Measurements from ENCODE around the gene C10orf88.

The C10orf88 gene

GRCh38 chr10:122998360-122998917 is 44.4 kb upstream of the C10orf88 start:
- H3K9me3 Mint-ChIP-seq, result no peaks in the 10 kb centered on the region

GRCh38 chr10:122997864-122998263 is 43.8 kb upstream of the C10orf88 start:
- H3K27ac Mint-ChIP-seq, result no peak overlapping the region
- H3K36me3 Mint-ChIP-seq (ENCODE audit: low read depth), result peaks cover 36% of the 10 kb centered on the region
- no peaks in the 10 kb centered on the region for H3K27me3 Mint-ChIP-seq (ENCODE audit: low read depth)
- no peak overlapping the region for H3K4me3 Mint-ChIP-seq
- no peak for TF ChIP-seq CTCF (IDR thresholded peaks at IDR 0.05; ENCODE audit: unreplicated experiment in 3 of 3)
- no peaks in the 10 kb centered on the region for H3K4me1 Mint-ChIP-seq
- H3K9me3 Mint-ChIP-seq, result no peaks in the 10 kb centered on the region

More at GRCh38 chr10:122998360-122998917, 44.4 kb upstream of the C10orf88 start:
- H3K4me3 Mint-ChIP-seq, result no peak overlapping the region
- no peak for TF ChIP-seq CTCF (IDR thresholded peaks at IDR 0.05; ENCODE audit: unreplicated experiment in 3 of 3)
- no peaks in the 10 kb centered on the region for H3K27me3 Mint-ChIP-seq (ENCODE audit: low read depth)
- H3K36me3 Mint-ChIP-seq (ENCODE audit: low read depth), result peaks cover 36% of the 10 kb centered on the region
- H3K4me1 Mint-ChIP-seq, result no peaks in the 10 kb centered on the region
- H3K27ac Mint-ChIP-seq, result no peak overlapping the region

GRCh38 chr10:122995936-122996335 is 41.9 kb upstream of the C10orf88 start:
- Mint-ChIP-seq H3K4me1 (no peaks in the 10 kb centered on the region), H3K4me3 (no peak overlapping the region), H3K27me3 (ENCODE audit: low read depth) (no peaks in the 10 kb centered on the region), H3K36me3 (ENCODE audit: low read depth) (peaks cover 36% of the 10 kb centered on the region), H3K27ac (no peak overlapping the region), H3K9me3 (no peaks in the 10 kb centered on the region)
- no peak for TF ChIP-seq CTCF (IDR thresholded peaks at IDR 0.05; ENCODE audit: unreplicated experiment in 3 of 3)

- Mint-ChIP-seq H3K9me3 (no peaks in the 10 kb centered on the region), H3K4me1 (no peaks in the 10 kb centered on the region), H3K27me3 (ENCODE audit: low read depth) (no peaks in the 10 kb centered on the region), H3K36me3 (ENCODE audit: low read depth) (peaks cover 36% of the 10 kb centered on the region), H3K27ac (no peak overlapping the region), H3K4me3 (no peak overlapping the region)
- no peak for TF ChIP-seq CTCF (IDR thresholded peaks at IDR 0.05; ENCODE audit: unreplicated experiment in 3 of 3)
Observed at GRCh38 chr10:122993797-122994336, 39.8 kb upstream of the C10orf88 start.

GRCh38 chr10:122992031-122992585 is 38.1 kb upstream of the C10orf88 start:
- peaks cover 26% of the 10 kb centered on the region for H3K36me3 Mint-ChIP-seq (ENCODE audit: low read depth)

More at GRCh38 chr10:122992031-122992585, 38.1 kb upstream of the C10orf88 start:
- Mint-ChIP-seq H3K9me3 (no peaks in the 10 kb centered on the region), H3K27ac (no peak overlapping the region), H3K4me3 (no peak overlapping the region), H3K4me1 (no peaks in the 10 kb centered on the region), H3K27me3 (ENCODE audit: low read depth) (no peaks in the 10 kb centered on the region)
- TF ChIP-seq CTCF (IDR thresholded peaks at IDR 0.05; ENCODE audit: unreplicated experiment in 3 of 3), result no peak

Measured in nephron (organoid).